ENCODE data around the gene OSBPL1A.

GRCh38 chr18:24244698-24245097 is 152.9 kb downstream of the OSBPL1A start:
- no peak for TF ChIP-seq CTCF (IDR thresholded peaks at IDR 0.05)
- no peak for TF ChIP-seq POLR2A (IDR thresholded peaks at IDR 0.05)
- TF ChIP-seq EP300 (IDR thresholded peaks at IDR 0.05) = no peak
